PFSK-1 (cell line): ENCODE data around the gene ZNF646.

Experiments
- FOXP2 ChIP-seq: optimal IDR thresholded peaks from 2 replicates; pipeline ENCODE3; 2011; ENCODE audit warnings: borderline replicate concordance, control low read depth, inconsistent platforms; ENCODE audit not compliant: insufficient read depth; ENCODE audit errors: extremely low read length, extremely low read depth
- POLR2AphosphoS5 ChIP-seq: IDR thresholded peaks from 2 replicates; pipeline ENCODE4 v1.6.1; 2012; ENCODE audit warnings: low read depth, mild to moderate bottlenecking, control low read depth, low read length, moderate library complexity
- SIN3A ChIP-seq: IDR thresholded peaks from 2 replicates; pipeline ENCODE4 v1.6.1; 2012; ENCODE audit warnings: mild to moderate bottlenecking, low read length, moderate library complexity, borderline replicate concordance; ENCODE audit not compliant: insufficient read depth
- TAF1 ChIP-seq: IDR thresholded peaks from 2 replicates; pipeline ENCODE4 v1.6.1; 2012; ENCODE audit warnings: low read length, control low read depth, borderline replicate concordance; ENCODE audit not compliant: insufficient read depth
- TF ChIP-seq, protein P1 (sequence below), 2 experiments: IDR thresholded peaks; 2 replicates each; pipeline versions ENCODE4 v1.6.1 to v1.8.0; 2011 to 2012; ENCODE audit warnings: low read depth in 2 of 2, low read length in 2 of 2, control low read depth in 1 of 2, inconsistent platforms in 1 of 2, mild to moderate bottlenecking in 1 of 2, moderate library complexity in 1 of 2; ENCODE audit not compliant: insufficient read depth in 1 of 2

DNA sequence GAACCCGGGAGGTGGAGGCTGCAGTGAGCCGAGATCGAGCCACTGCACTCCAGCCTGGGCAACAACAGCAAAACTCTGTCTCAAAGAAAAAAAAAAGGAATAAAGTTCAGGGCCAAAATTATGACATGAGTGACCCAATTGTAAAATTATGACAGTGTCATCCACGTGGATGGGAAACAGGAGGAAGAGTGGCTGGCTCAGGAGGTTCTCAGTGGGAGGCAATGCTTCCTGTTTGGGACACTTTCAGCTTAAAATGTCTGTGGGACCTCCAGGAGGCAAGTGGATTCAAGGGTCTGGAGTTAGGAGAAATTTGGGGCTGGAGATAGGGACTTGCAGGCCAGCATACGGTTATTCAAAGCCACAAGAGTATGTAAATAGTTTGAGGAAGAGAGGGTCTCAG is 48.9 kb upstream of the ZNF646 start:
- TF ChIP-seq SIN3A (no peak), TAF1 (no peak), POLR2AphosphoS5 (no peak), FOXP2 (no peak)
- TF ChIP-seq, protein P1, sequence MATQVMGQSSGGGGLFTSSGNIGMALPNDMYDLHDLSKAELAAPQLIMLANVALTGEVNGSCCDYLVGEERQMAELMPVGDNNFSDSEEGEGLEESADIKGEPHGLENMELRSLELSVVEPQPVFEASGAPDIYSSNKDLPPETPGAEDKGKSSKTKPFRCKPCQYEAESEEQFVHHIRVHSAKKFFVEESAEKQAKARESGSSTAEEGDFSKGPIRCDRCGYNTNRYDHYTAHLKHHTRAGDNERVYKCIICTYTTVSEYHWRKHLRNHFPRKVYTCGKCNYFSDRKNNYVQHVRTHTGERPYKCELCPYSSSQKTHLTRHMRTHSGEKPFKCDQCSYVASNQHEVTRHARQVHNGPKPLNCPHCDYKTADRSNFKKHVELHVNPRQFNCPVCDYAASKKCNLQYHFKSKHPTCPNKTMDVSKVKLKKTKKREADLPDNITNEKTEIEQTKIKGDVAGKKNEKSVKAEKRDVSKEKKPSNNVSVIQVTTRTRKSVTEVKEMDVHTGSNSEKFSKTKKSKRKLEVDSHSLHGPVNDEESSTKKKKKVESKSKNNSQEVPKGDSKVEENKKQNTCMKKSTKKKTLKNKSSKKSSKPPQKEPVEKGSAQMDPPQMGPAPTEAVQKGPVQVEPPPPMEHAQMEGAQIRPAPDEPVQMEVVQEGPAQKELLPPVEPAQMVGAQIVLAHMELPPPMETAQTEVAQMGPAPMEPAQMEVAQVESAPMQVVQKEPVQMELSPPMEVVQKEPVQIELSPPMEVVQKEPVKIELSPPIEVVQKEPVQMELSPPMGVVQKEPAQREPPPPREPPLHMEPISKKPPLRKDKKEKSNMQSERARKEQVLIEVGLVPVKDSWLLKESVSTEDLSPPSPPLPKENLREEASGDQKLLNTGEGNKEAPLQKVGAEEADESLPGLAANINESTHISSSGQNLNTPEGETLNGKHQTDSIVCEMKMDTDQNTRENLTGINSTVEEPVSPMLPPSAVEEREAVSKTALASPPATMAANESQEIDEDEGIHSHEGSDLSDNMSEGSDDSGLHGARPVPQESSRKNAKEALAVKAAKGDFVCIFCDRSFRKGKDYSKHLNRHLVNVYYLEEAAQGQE (IDR thresholded peaks at IDR 0.05; ENCODE audit: insufficient read depth in 1 of 2, low read depth in 2 of 2, low read length in 2 of 2) = no peak
